Fibroblast of lung (primary cell): ENCODE results near the gene GDPD4. TPM values are rescaled to one million over a fixed set of nuclear protein-coding genes. Genes with fewer than 3 reads are reported as not detected.

Experiments
- DNase-seq, 2 donors: peaks; one replicate each; pipeline versions ENCODE4 v3.0.0 to v3.0.0-alpha.2; 2010; ENCODE audit warnings: low read depth in 2 of 2
- H2AFZ ChIP-seq: 2 replicates; pipeline ENCODE4 v1.5.1; 2012; ENCODE audit warnings: low read length, control low read depth, inconsistent platforms
- H3K27ac ChIP-seq: 2 replicates; pipeline ENCODE4 v1.5.1; 2011; ENCODE audit warnings: low read length, control low read depth; ENCODE audit not compliant: insufficient read depth
- H3K27me3 ChIP-seq: 2 replicates; pipeline ENCODE4 v1.5.1; 2011; ENCODE audit warnings: mild to moderate bottlenecking, low read length; ENCODE audit not compliant: control insufficient read depth, insufficient read depth
- H3K36me3 ChIP-seq: 2 replicates; pipeline ENCODE4 v1.5.1; 2011; ENCODE audit warnings: low read length; ENCODE audit not compliant: control insufficient read depth, insufficient read depth
- H3K4me1 ChIP-seq: 2 replicates; pipeline ENCODE4 v1.5.1; 2011; ENCODE audit warnings: low read length; ENCODE audit not compliant: control insufficient read depth, insufficient read depth; ENCODE audit errors: extremely low read depth
- H3K4me2 ChIP-seq: 2 replicates; pipeline ENCODE4 v1.5.1; 2011; ENCODE audit warnings: low read length, control low read depth; ENCODE audit not compliant: insufficient read depth; ENCODE audit errors: extremely low read depth
- H3K4me3 ChIP-seq, 4 experiments: fragments of 200-600 bp in 1 of 4; sonication (generic) in 1 of 4; replicated peaks in 1 of 4; 2 replicates each; pipeline ENCODE4 v1.5.1; 2011 to 2016; ENCODE audit warnings: low read length in 4 of 4, low read depth in 3 of 4, mild to moderate bottlenecking in 3 of 4, control low read depth in 2 of 4, inconsistent platforms in 1 of 4, mixed read lengths in 1 of 4; ENCODE audit not compliant: insufficient read depth in 1 of 4; ENCODE audit errors: control extremely low read depth in 1 of 4
- H3K79me2 ChIP-seq: 2 replicates; pipeline ENCODE4 v1.5.1; 2012; ENCODE audit warnings: mild to moderate bottlenecking, low read length, inconsistent platforms; ENCODE audit not compliant: control insufficient read depth, insufficient read depth
- H3K9ac ChIP-seq: 2 replicates; pipeline ENCODE4 v1.5.1; 2011; ENCODE audit warnings: mild to moderate bottlenecking, low read length, control low read depth; ENCODE audit not compliant: insufficient read depth
- H3K9me3 ChIP-seq: 2 replicates; pipeline ENCODE4 v1.5.1; 2012; ENCODE audit warnings: low read depth, low read length; ENCODE audit not compliant: control insufficient read depth, insufficient read depth
- H4K20me1 ChIP-seq: 2 replicates; pipeline ENCODE4 v1.5.1; 2011; ENCODE audit warnings: low read length; ENCODE audit not compliant: control insufficient read depth, insufficient read depth; ENCODE audit errors: extremely low read depth
- EZH2 ChIP-seq: IDR thresholded peaks from 2 replicates; pipeline ENCODE4 v1.5.1; 2012; ENCODE audit warnings: low read length, control low read depth, mild to moderate bottlenecking; ENCODE audit errors: missing control alignments
- polyA plus RNA-seq, 2 donors: library from polyadenylated mRNA; depleted of rRNA in 1 of 2; stranded (reverse) in 1 of 2; unstranded in 1 of 2; fragments of >200 nt; gene quantifications; 2 replicates each; pipeline ENCODE4 v1.2.1, GENCODE V29; 2011 to 2012; ENCODE audit warnings: missing spikeins in 1 of 2
- total RNA-seq: library from RNA; depleted of rRNA; stranded (reverse); fragments of >200 nt; gene quantifications from 2 replicates; pipeline ENCODE4 v1.2.1, GENCODE V29; 2014
- TF ChIP-seq, protein P1 (sequence below), 2 donors: IDR thresholded peaks in 1 of 2; conservative IDR thresholded peaks in 1 of 2; 1 replicate in 1 of 2; 2 replicates in 1 of 2; pipeline ENCODE4 v1.5.1; 2011 to 2012; ENCODE audit warnings: low read length in 2 of 2, control low read depth in 1 of 2, inconsistent platforms in 1 of 2, low read depth in 1 of 2, mild to moderate bottlenecking in 1 of 2

GDPD4 gene
- total and polyA plus RNA-seq, 2 donors (not counting 1 experiment from before 2014, with no cell fraction given) = not detected

DNA sequence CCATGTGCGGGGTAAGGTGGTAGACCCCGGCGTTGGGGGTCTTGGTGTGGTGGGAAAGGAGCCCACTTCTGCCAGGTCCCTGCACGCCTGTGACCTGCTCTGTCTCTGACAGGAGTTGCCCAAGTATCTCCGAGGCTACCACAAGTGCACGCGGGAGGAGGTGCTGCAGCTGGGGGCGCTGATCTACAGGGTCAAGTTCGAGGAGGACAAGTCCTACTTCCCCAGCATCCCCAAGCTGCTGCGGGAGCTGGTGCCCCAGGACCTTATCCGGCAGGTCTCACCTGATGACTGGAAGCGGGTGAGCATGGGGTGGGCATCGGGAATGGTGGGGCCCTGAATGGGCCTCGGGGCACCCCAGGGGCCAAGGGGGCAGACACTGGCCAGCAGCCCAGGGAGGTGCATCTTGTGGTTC lies 90.4 kb downstream of the GDPD4 start:
- H3K36me3 ChIP-seq = no peaks in the 10 kb centered on the region
- peaks cover 2% of the 10 kb centered on the region for H3K4me1 ChIP-seq
- no peaks in the 10 kb centered on the region for H4K20me1 ChIP-seq
- no peak overlapping the region for H3K9ac ChIP-seq
- H3K79me2 ChIP-seq = no peaks in the 10 kb centered on the region
- H3K27ac ChIP-seq = no peak overlapping the region
- H3K27me3 ChIP-seq = peaks cover 11% of the 10 kb centered on the region
- H3K9me3 ChIP-seq = no peaks in the 10 kb centered on the region
- H2AFZ ChIP-seq = no peak overlapping the region
- no peak overlapping the region for H3K4me3 ChIP-seq
- no peak overlapping the region for H3K4me2 ChIP-seq
- no peak for DNase-seq
- TF ChIP-seq, protein P1, sequence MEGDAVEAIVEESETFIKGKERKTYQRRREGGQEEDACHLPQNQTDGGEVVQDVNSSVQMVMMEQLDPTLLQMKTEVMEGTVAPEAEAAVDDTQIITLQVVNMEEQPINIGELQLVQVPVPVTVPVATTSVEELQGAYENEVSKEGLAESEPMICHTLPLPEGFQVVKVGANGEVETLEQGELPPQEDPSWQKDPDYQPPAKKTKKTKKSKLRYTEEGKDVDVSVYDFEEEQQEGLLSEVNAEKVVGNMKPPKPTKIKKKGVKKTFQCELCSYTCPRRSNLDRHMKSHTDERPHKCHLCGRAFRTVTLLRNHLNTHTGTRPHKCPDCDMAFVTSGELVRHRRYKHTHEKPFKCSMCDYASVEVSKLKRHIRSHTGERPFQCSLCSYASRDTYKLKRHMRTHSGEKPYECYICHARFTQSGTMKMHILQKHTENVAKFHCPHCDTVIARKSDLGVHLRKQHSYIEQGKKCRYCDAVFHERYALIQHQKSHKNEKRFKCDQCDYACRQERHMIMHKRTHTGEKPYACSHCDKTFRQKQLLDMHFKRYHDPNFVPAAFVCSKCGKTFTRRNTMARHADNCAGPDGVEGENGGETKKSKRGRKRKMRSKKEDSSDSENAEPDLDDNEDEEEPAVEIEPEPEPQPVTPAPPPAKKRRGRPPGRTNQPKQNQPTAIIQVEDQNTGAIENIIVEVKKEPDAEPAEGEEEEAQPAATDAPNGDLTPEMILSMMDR (conservative IDR thresholded peaks at IDR 0.05 in 1 of 2, IDR thresholded peaks at IDR 0.05 in 1 of 2; ENCODE audit: low read depth in 1 of 2, low read length in 2 of 2) = no peak
- no peak for TF ChIP-seq EZH2

DNA sequence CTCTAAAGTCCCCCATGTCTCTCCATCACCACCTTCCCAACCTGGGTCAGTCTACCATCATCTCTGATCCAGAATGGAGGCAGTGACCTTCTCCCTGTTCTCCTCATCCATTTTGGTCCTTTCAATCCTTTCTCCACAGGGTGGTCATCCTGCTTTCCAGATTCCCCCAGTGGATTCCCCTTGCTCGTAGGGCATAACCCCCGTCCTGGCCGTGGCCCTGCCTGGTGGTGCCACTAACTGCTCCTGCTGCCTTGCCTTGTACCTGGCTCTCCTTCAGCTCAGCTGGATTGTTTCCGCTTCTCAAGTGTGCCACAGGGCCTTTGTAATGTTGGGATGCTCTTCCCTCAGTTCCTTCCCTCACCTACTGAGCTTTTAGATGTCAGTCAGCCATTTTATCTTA lies 91.8 kb downstream of the GDPD4 start:
- H3K4me1 ChIP-seq = peaks cover 2% of the 10 kb centered on the region
- H2AFZ ChIP-seq = no peak overlapping the region
- no peaks in the 10 kb centered on the region for H3K36me3 ChIP-seq
- no peaks in the 10 kb centered on the region for H3K9me3 ChIP-seq
- TF ChIP-seq, protein P1 (conservative IDR thresholded peaks at IDR 0.05 in 1 of 2, IDR thresholded peaks at IDR 0.05 in 1 of 2; ENCODE audit: low read depth in 1 of 2, low read length in 2 of 2) = no peak
- H3K9ac ChIP-seq = no peak overlapping the region
- H3K27me3 ChIP-seq = peaks cover under 1% of the 10 kb centered on the region
- H3K4me2 ChIP-seq = no peak overlapping the region
- DNase-seq = no peak
- no peaks in the 10 kb centered on the region for H3K79me2 ChIP-seq
- H3K4me3 ChIP-seq = no peak overlapping the region
- no peaks in the 10 kb centered on the region for H4K20me1 ChIP-seq
- no peak overlapping the region for H3K27ac ChIP-seq

DNA sequence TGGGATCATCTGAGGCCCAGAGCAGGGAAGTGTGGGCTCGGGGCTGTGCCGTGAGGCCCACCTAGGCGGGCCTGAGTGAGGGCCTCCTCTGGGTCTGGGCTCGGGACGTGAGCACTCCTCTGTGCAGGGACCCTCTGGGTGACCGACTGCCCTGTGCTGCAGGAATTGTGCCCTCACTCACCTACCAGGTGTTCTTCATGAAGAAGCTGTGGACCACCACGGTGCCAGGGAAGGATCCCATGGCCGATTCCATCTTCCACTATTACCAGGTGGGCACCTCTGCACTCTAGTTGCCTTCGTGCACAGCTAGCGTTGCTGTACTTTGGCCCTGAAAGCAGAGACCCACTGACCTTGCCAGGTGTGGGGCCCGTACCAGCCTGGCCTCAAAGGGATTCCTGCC lies 93.0 kb downstream of the GDPD4 start:
- no peak overlapping the region for H2AFZ ChIP-seq
- no peaks in the 10 kb centered on the region for H3K27me3 ChIP-seq
- no peak for TF ChIP-seq EZH2
- TF ChIP-seq, protein P1 (conservative IDR thresholded peaks at IDR 0.05 in 1 of 2, IDR thresholded peaks at IDR 0.05 in 1 of 2; ENCODE audit: low read depth in 1 of 2, low read length in 2 of 2) = no peak
- H3K79me2 ChIP-seq = no peaks in the 10 kb centered on the region
- H3K36me3 ChIP-seq = no peaks in the 10 kb centered on the region
- H3K4me3 ChIP-seq = no peak overlapping the region
- no peak overlapping the region for H3K27ac ChIP-seq
- H3K9me3 ChIP-seq = no peaks in the 10 kb centered on the region
- H3K9ac ChIP-seq = no peak overlapping the region
- no peak for DNase-seq
- no peaks in the 10 kb centered on the region for H4K20me1 ChIP-seq
- H3K4me1 ChIP-seq = peaks cover 2% of the 10 kb centered on the region
- H3K4me2 ChIP-seq = no peak overlapping the region
